ENCODE results near the gene WDR4.

GRCh38 chr21:42830456-42831455 is 48.6 kb downstream of the WDR4 start:
- TF ChIP-seq CTCF (IDR thresholded peaks at IDR 0.05) = no peak
- TF ChIP-seq POLR2A (IDR thresholded peaks at IDR 0.05) = no peak
- TF ChIP-seq POLR2AphosphoS5 (IDR thresholded peaks at IDR 0.05) = no peak
- TF ChIP-seq EP300 (IDR thresholded peaks at IDR 0.05) = no peak
